HepG2 (cell line): ENCODE results near the gene NTF3. TPM values are rescaled to one million over a fixed set of nuclear protein-coding genes. Genes with fewer than 3 reads are reported as not detected.

ENCODE experiments used
- BCL6 ChIP-seq: IDR thresholded peaks from 2 replicates; pipeline ENCODE4 v1.6.1; 2016; ENCODE audit warnings: missing genetic modification reagents, missing compliant biosample characterization
- THAP9 ChIP-seq: sonication (generic); formaldehyde crosslinking; IDR thresholded peaks from 2 replicates; pipeline ENCODE4; 2020; ENCODE audit warnings: missing genetic modification reagents, mild to moderate bottlenecking, borderline replicate concordance
- ZMYM2 ChIP-seq: sonication (generic); formaldehyde crosslinking; IDR thresholded peaks from 2 replicates; pipeline ENCODE4 v1.8.0; 2022; ENCODE audit warnings: mild to moderate bottlenecking, missing genetic modification reagents
- ZNF160 ChIP-seq: sonication (generic); formaldehyde crosslinking; IDR thresholded peaks from 2 replicates; pipeline ENCODE4 v1.8.0; 2022; ENCODE audit warnings: mild to moderate bottlenecking, inconsistent platforms, missing genetic modification reagents
- ZNF331 ChIP-seq: sonication (generic); formaldehyde crosslinking; IDR thresholded peaks from 2 replicates; pipeline ENCODE4 v1.4.0; 2020; ENCODE audit warnings: missing genetic modification reagents
- polyA plus RNA-seq, 8 experiments: library from polyadenylated mRNA; depleted of rRNA in 3 of 8; stranded (reverse) in 7 of 8; unstranded in 1 of 8; fragments of >200 nt; fragmentation: Illumina TruSeq in 4 of 8; extraction: Trizol in 4 of 8; gene quantifications; 2 replicates each; pipeline versions ENCODE4 v1.2.1 to v1.2.3, GENCODE V29; 2011 to 2016; ENCODE audit warnings: low read depth in 4 of 8, missing spikeins in 1 of 8, mixed read lengths in 1 of 8; ENCODE audit not compliant: insufficient read depth in 1 of 8
- total RNA-seq, 5 experiments: library from RNA; depleted of rRNA; stranded (reverse); fragments of >200 nt; fragmentation: Illumina TruSeq; extraction: Trizol; gene quantifications; 2 replicates each; pipeline ENCODE4 v1.2.3, GENCODE V29; 2016; ENCODE audit warnings: low read depth in 1 of 5
- TF ChIP-seq, protein P1 (sequence below), 2 experiments: sonication (generic) in 1 of 2; formaldehyde crosslinking in 1 of 2; IDR thresholded peaks; 2 replicates each; pipeline versions ENCODE4 v1.6.1 to v1.9.0; 2014 to 2022; ENCODE audit warnings: antibody characterized with exemption in 1 of 2, borderline replicate concordance in 1 of 2, inconsistent platforms in 1 of 2, low read depth in 1 of 2, missing genetic modification reagents in 1 of 2

Gene NTF3
- total and polyA plus RNA-seq, 2 of the 13 experiments (the other 11 are each of a cell fraction or from before 2014, with no cell fraction given) = not detected

DNA sequence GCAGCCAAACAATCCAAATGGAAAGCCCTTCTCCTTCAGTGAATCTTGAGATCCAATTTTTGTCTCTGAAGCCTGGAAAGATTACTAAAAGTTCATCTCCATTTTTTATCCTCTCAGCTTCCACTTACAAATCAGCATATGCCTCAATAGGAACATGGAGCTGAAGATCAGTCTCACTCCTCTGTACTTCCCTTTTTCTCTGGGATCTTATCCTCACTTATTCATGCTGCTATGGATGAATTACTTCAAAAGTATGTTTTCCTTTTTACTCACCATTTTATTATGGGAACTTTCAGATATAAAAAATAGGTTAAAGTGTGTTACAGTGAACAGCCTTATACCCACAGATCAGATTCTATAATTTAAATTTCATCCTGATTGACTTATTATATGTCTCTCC, 14.4 kb upstream of the NTF3 start (continued):
- TF ChIP-seq, protein P1, sequence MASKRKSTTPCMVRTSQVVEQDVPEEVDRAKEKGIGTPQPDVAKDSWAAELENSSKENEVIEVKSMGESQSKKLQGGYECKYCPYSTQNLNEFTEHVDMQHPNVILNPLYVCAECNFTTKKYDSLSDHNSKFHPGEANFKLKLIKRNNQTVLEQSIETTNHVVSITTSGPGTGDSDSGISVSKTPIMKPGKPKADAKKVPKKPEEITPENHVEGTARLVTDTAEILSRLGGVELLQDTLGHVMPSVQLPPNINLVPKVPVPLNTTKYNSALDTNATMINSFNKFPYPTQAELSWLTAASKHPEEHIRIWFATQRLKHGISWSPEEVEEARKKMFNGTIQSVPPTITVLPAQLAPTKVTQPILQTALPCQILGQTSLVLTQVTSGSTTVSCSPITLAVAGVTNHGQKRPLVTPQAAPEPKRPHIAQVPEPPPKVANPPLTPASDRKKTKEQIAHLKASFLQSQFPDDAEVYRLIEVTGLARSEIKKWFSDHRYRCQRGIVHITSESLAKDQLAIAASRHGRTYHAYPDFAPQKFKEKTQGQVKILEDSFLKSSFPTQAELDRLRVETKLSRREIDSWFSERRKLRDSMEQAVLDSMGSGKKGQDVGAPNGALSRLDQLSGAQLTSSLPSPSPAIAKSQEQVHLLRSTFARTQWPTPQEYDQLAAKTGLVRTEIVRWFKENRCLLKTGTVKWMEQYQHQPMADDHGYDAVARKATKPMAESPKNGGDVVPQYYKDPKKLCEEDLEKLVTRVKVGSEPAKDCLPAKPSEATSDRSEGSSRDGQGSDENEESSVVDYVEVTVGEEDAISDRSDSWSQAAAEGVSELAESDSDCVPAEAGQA (IDR thresholded peaks at IDR 0.05; ENCODE audit: low read depth) = no peak
- TF ChIP-seq, protein P1 (CRISPR knock-in tag; IDR thresholded peaks at IDR 0.05; ENCODE audit: borderline replicate concordance) = no peak
- TF ChIP-seq ZNF331 (CRISPR knock-in tag) = no peak
- TF ChIP-seq ZNF160 = no peak
- TF ChIP-seq ZMYM2 (CRISPR knock-in tag) = no peak
- no peak for TF ChIP-seq BCL6
- no peak for TF ChIP-seq THAP9 (CRISPR knock-in tag)
